RWPE1 (cell line): Measurements from ENCODE around the gene DNAJA4.

ENCODE experiments used
- CTCF ChIA-PET: fragments of 350-600 bp; sonication (Branson Sonifier 250); formaldehyde crosslinking; extraction: SDS; loops from one replicate; lab custom pipeline; 2021; lab: Yijun Ruan, JAX
- POLR2A ChIA-PET: fragments of 400-600 bp; formaldehyde crosslinking; extraction: SDS; loops from one replicate; lab custom pipeline; 2020; ENCODE audit warnings: antibody characterized with exemption; ENCODE audit not compliant: low non-redundant PET; lab: Yijun Ruan, JAX
- DNase-seq: peaks from one replicate; pipeline ENCODE4 v3.0.0; 2012; ENCODE audit warnings: low spot score
- H3K27ac ChIP-seq: fragments of 450-650 bp; 2 replicates; pipeline ENCODE4 v1.5.1; 2017
- CTCF ChIP-seq: fragments of 450-650 bp; conservative IDR thresholded peaks from 2 replicates; pipeline ENCODE4 v1.5.1; 2017; ENCODE audit warnings: low read depth, mild to moderate bottlenecking

Gene DNAJA4

GRCh38 chr15:78266229-78266628, 1.9 kb downstream of the DNAJA4 start:
- POLR2A ChIA-PET: no interaction called here
- DNase-seq: peak; percentile 9
- H3K27ac ChIP-seq: no peak overlapping the region
- no peak for TF ChIP-seq CTCF
- CTCF ChIA-PET: interaction anchor here (0.6 to 1.0 kb wide), 4 partner anchors 11 to 239 kb away, joined by 3 to 5 read pairs (median 3); no protein-coding TSS in a partner anchor

GRCh38 chr15:78266806-78267205, 2.4 kb downstream of the DNAJA4 start:
- TF ChIP-seq CTCF: no peak
- DNase-seq: no peak
- H3K27ac ChIP-seq: no peak overlapping the region
- ChIA-PET CTCF (interaction anchor here (0.6 kb wide), 1 partner anchor 11 kb away, joined by 3 read pairs; no protein-coding TSS in a partner anchor), POLR2A (no interaction called here)

- TF ChIP-seq CTCF: no peak
- no peak overlapping the region for H3K27ac ChIP-seq
- no peak for DNase-seq
- POLR2A ChIA-PET: no interaction called here
- CTCF ChIA-PET: interaction anchor here (1.4 kb wide), 1 partner anchor 164 kb away, joined by 6 read pairs; no protein-coding TSS in a partner anchor
Measured at GRCh38 chr15:78272316-78272715, 8.0 kb downstream of the DNAJA4 start.

GRCh38 chr15:78272776-78273175, 8.4 kb downstream of the DNAJA4 start:
- H3K27ac ChIP-seq: no peak overlapping the region
- DNase-seq: no peak
- CTCF ChIA-PET: no interaction called here
- TF ChIP-seq CTCF: no peak
- POLR2A ChIA-PET: no interaction called here

GRCh38 chr15:78274994-78275393, 10.6 kb downstream of the DNAJA4 start:
- TF ChIP-seq CTCF: no peak
- POLR2A ChIA-PET: no interaction called here
- CTCF ChIA-PET: interaction anchor here (0.5 to 0.7 kb wide), 2 partner anchors 11 to 17 kb away, joined by 3 to 4 read pairs; no protein-coding TSS in a partner anchor
- DNase-seq: no peak
- H3K27ac ChIP-seq: no peak overlapping the region

- CTCF ChIA-PET: no interaction called here
- TF ChIP-seq CTCF: no peak
- POLR2A ChIA-PET: interaction anchor here (0.6 kb wide), 1 partner anchor 14 kb away, joined by 6 read pairs; no protein-coding TSS in a partner anchor
- DNase-seq: no peak
- no peak overlapping the region for H3K27ac ChIP-seq
Measured at GRCh38 chr15:78276064-78276943, 11.9 kb downstream of the DNAJA4 start.
